Stimulated activated naive CD4-positive, alpha-beta T cell (primary cell): Measurements from ENCODE around the gene DOCK9.
A peak's percentile ranks its signal among the peaks of the same experiment; 100 is the strongest.

Source experiments
- DNase-seq, 6 experiments: peaks; one replicate each; lab custom pipeline; 2025; lab: John Stamatoyannopoulos, UW

The DOCK9 gene

DNA sequence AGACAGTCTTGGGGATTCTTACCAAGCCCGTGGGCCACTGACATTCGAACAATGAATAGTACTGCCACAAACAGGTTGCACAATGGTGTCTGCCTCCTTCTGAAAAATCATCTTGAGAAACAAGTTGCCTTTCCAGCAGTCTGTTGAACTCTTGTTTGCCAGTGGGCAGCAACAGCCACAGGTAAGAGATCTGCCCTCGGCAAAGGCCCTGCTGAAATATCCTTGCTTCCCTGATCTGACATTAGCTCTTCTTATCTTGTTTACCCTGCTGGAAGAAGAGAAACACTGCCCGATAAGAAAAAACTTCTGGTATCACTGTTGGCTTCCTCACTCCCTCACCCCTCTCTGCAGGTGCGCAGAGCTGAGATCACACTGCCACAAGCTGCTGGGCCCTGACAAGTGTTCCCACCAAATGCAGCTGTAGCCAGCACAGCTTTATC, 2.0 kb downstream of the DOCK9 start:
- peak in 2 of 6 experiments; percentile 14 to 18 for DNase-seq

DNA sequence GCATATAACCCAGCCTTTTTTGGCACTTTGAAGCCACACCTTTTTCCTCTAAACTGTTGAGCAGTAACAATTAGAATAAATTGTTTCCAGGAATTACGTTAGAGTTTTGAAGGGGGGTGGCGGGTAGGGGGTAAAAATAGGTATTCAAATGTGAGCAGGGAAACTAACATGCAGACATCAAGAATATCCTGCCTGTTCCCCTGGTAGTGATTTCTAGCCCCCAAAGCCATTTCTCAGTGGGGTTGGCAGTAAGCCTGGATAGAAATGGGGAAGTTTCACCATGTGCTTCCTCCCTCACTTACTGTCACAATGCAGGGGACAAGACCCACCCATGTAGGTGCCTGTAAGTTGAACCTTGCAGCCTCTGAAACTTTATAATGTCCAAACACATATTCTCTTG, 3.8 kb downstream of the DOCK9 start:
- no peak for DNase-seq

DNA sequence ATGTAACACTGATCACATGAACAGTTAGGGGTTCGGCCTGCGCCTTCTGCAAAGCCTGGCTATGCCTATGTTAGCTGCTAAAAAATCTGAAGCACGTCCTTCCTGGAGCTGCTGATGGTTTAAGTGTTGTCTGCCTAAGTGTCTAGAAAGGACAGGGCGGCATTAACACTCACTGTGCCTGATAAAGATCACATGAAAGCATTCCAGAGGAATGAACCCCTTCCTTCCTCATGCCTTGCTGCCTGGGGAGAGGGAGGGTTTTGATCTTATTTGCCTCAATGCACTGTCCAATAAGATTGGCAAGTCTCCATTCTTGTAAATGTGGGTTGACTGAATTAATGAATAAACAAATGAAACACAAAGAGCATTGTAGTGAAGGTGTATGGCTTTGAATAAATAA, 5.2 kb downstream of the DOCK9 start:
- no peak for DNase-seq

DNA sequence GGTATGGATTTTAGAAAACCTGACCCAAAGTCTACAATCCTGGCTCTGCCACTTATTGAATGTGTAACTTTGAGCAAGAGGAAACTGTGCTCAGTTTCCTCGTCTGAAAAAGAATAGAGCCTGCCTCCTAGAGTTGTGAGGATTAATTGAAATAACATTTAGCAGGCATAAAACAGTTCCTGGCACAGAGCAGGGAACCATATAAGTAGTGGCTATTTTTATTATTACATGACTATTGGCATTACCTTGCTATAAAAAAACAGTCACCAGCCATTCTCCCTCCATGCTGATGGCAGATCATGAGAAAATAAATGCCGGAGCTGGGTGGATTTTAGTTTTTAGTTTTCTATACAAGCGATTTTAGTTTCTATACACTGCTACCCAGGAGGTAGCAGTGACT, 5.8 kb downstream of the DOCK9 start:
- DNase-seq, result no peak

DNA sequence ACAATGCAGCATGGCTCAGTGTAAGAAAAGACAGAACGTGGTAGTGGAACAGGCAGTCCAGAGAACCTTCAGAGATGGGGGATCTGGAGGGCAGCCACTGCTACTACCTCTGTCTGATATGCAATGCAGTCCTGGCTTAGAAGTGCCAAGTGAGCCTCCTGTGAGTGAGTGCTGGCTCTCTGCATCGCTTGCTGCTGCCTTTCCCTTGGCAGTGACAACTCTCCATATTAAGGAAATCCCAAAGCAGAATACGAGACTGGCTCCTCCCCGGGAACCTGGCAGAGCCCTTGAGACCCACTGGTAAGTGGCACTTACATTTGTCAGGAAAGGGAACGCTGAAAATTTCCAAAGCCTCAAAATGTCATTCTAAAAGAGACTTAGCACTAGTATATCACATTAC, 7.5 kb downstream of the DOCK9 start:
- no peak for DNase-seq

DNA sequence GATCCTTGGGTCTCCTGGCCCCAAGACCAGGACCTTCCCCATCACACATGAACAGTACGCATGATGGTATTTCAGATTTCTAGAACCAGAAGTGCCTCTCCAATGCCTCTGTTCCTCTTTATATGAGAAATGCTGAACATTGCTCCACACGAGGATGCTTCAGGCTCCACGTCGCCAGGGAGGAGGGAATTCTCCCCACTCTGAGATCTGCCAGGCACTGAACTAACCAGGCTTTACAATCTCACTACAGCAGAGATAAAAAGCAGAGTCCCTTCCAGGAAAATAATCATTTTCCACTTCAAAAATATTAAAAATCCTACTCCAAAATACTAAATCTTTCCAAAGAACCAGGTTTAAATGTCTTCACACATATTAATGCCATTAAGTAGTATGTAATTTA, 10.4 kb downstream of the DOCK9 start:
- DNase-seq, result no peak

DNA sequence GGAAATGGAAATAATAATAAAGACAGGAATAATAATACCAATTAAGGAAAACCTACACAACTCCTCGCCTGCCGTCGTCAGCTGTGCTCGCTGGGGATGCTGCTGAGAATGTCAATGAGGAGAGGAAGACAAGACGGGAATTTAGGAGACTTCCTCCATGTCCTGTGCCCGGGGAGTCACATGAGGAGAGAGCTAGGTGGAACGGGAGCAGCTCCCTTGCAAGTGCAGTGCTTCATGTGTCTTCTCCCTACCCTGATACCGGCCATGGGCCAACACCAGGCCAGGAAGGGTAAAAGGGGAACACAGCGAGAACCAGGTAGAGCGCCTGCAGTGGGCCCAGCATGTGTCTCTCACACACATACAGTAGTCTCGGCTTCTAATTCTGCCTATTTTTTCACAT, 11.8 kb downstream of the DOCK9 start:
- no peak for DNase-seq

DNA sequence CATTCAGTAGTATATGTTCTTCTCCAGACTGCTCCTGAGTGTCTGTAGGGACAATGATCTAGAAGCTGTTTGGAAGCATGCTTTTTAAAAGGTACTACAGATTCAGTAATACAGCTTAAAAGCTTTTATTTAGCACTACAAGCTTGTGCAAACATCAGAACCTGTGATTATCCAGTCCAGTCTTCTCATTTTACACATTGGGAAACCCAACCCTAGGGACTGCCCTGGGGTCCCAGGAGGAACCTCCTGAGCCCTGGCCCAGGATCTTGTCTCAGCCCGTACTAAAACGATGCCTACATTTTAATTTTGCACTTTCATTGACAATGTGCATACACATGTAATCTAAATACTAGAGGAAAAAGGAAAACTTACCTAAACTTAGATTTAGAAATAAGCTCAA, 12.5 kb downstream of the DOCK9 start:
- DNase-seq, result no peak

DNA sequence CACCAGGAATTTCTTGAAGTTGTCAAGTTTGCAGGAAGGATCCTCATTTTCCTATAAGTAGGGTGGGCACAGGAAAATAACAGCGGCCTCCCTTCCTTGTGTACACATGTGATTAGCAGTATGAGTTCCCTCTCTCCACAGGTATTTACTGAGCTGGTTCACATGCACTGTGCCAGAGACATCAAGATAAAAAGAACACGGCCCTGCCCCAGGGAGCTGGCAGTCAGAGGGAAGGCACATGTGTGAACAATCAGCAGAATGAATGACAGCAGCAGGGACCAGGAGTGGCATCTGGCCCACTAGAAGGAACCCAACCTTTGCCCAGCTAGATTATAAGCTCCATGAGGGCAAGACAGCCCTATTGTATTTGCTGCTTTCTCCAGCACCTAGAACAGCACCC, 13.9 kb downstream of the DOCK9 start:
- DNase-seq, result no peak

DNA sequence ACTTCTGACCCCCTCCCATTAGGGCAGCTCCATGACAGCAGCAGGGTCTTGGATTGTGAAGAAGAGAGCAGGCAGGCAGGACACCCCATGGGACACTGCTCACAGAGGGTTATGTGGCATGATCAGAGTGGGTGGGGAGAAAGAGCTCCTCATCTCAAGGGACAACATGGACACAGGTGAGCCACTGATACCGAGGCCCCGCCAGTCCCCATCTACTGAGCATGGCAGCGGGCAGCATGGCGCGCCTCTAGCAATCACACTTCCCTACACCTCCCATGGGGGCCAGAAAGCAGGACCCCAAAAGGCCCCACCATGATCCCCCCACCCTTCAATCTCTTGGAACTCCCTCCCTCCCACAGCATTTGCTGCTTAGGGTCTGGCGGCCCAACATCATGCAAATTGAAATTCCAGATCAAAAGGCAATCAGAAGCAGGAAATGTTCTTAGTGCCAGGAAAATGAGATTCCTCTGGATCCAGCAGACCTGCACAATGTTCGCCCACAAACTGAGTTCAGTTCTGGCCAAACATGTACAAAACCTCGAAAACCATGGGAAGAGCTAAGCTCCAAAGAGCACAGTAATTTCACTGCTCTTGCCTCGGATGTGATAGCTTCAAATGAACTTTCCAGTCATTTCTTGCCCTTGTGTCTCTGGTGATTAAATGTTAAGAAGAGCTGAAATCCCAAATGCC, 14.8 kb downstream of the DOCK9 start:
- no peak for DNase-seq

DNA sequence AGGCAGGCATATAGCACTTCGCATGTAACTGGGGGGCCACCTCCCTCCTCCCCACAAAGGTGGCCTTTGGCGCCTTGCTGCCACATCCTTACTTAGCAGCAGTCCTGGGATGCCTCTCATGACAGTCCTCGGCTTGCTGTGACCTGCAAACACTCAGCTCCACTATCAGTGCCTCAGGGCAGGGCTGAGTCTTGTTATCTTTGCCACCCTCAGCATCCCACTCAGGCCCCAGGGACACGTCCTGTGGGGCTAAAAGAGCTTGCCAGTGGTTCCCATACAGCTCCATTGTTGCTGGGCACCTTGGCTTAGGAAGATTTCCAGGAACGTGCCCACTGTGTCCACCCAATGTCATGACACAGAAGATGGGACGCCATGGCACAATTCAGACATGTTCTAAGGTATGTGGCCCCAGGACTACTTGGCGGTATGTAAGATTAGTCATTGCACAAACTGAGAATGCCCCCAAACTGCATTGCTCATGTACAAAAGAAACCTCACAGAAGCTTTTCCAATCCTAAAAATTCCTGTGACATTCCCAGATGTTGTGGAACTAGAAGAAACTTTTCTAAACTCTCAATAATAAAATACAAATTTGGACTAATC, 16.3 kb downstream of the DOCK9 start:
- no peak for DNase-seq

DNA sequence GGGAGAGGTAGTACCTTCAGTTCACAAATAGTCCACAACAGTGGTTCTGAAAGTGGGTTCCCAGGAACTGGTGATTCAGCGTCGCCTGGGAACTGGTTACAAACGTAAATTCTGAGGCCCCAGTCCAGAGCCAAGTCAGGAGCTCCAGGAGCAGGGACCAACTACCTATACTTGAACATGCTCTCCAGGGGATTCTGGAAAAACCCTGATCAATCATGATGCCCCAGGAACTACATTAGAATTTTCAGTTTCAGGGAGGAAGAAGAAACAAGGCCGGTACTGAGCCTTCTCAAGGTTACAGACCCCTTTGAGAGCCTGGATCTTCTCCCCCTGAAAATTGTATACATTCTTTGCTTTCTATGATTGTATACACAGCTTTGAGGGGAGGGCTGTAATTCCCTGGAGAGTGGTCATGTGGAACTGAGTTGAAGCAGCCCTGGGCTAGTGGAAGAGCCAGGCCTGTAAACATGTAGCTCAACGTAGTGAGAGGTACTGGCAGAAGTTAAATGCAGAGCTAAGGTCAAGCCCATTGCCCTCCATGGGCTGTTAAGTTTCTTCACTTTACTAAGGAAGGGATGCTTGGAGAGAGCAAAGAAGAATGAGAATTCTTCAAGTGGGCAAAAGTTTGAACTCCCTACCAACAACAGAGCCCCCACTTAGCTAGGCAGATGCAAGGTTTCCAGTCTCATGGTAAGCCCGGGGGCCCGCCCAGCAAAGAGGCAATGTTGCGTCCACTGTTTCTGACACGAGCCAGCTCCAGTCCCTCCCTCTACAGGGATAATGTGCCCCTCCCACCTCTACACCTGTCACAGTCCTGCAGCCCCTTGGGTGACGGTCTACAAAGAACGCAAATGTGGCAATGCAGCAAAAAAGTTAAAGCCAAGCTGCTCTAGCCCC, 17.0 kb downstream of the DOCK9 start:
- no peak for DNase-seq

DNA sequence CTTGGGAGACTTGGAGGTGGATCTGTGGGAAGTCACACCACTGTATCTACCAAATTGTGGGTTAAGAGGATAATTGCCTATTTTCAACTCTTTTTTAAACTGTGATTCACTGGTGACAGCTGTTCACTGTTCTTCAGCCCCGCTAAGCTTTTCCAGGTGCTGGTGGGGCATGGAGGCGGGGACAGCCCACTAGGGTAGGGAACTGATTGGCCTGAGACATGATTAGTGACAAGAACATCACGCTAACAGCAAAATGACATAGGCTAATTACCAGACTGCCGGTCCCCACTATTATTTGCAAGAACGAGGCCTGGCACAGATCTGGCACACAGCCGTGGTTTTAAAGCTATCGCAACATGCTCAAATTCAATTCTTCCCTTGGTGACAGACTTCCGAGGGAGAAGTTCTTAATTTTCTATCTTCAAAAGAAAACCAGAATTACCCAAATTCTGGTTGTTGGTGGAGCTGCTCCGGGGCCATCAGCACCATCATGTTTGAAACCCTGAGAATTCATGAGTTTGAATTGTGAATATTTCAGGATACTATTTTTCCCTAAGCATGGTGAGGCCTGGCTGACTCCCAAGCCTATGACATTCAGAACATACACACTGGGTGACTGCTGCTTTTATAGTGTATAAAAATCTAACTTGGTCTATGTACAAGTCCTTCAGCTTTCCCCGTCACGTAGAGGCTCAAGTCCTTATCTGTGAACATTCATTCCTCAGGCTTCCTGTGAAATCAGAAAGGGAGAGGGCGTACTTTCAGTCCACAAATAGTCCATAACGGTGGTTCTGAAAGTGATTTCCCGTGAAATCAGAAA, 17.9 kb downstream of the DOCK9 start:
- no peak for DNase-seq

DNA sequence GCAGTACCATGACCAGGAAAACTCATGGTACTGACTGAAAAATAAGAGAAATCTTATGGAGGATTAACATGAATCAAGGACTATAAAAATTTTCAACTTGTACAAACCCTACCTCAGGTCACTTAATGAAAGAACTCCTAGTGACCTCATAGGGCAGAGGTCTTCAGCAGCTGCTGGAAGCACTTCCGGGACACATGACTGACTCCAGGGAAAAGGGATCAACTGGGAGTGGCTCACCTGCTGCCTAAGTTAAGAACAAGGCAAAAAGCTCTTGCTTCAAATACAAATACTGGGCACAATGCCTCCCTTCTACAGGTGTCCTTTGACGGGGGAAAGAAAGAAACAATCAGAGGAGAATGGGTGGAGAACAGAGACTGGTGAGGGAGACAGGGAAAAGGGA, 18.6 kb downstream of the DOCK9 start:
- no peak for DNase-seq

DNA sequence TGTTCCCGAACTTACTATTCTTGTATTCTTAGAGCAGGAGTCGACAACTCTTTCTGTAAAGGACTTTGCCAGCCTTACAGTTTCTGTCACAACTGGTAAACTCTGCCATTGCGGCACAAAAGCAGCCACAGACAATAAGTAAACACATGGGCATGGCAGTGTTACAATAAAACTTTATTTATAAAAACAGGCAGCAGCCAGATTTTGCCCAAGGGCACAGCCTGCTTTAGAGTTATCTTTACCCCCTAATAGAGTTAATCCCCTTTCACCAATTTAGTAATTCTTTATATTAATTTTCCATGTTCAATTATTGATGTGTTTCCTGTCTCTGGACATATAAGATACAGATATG, 19.4 kb downstream of the DOCK9 start:
- no peak for DNase-seq

DNA sequence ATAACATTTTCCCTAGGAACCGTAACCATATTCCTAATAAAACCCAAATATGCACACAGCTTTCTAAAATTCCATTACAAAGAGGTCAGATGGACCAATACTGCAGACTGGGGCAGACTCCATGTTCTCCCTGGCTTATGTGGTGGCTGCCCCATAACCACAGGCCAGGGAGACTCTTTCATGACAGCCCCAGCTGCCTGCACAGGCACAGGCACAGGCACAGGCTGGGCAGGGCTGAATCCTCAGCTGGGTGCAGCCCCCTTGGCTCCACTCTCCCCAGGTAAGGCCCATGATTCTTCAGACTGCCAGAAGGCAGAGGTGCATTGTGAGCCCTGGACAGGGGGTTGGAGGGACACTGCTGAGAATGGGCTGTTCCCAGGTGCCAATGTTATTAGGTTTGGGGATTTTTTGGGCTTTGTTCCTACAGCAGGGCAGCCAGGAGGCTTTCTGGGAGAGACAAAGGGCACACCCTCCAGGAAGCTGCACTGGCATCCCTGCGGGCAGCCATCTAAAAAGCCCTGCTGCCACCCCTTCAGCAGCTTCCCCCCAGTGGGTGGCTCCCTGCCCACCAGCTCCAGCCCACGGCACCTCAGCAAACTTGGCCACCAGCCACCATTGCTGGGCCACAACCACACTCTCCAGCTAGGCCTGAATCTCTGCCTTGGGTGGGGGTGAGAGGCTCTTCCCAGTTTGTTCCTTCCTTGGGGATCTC, 20.0 kb downstream of the DOCK9 start:
- DNase-seq, result no peak

DNA sequence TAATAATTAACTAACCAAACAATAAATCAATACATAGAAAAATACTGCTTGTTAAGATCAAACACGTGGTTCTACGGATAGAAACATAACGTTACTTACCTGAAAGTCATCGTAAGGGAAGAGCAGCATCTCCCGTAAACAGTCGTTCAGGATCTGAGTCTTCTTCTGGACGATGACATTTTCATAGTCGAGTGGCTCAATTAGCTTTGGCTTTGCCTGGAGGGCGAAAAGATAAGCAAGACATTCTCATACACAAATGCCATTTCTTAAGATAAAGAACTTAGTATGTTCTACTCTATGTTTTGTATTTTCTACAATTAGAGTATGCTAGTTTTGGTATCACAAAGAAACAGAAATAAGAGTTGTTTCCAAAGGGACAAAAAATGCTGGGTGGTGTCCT, 22.5 kb downstream of the DOCK9 start:
- DNase-seq, result no peak

DNA sequence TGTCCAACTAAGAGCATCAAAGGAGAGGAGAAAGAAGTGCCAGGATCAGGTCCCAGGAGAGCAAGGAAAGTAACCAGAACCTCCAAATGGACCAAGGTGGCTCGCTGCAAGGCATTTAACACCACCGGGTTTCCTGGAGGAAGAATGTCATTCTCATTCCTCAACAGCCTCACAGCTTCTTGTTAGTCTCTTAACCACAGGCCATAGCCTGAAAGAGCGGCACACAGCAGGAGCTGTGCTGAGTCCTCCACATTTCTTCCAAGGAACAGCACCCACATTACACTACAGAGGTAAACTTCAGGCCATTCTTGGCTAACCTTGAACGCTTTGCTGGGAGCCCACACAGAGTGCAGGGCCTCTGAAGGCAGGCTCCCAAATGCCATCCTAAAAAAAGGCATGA, 23.6 kb downstream of the DOCK9 start:
- no peak for DNase-seq

DNA sequence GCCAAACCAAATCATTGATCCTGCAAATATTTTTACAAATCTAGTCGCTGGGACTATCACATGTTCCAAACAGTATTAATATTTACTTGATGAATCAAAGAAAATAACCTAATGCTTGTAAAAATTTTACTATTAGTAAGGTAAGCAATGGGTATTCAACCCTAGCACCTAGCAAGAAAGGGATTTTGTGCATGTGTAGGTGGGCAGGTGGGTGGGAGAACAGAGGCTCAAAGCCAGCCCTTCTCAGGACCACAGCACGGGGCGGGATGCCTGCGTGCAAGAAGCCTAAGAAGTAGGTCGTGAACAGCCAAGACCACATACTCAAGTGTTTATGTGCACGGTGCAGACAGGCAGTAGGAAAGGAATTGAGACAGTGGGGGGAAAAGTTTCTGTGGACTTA, 26.6 kb downstream of the DOCK9 start:
- DNase-seq, result no peak

DNA sequence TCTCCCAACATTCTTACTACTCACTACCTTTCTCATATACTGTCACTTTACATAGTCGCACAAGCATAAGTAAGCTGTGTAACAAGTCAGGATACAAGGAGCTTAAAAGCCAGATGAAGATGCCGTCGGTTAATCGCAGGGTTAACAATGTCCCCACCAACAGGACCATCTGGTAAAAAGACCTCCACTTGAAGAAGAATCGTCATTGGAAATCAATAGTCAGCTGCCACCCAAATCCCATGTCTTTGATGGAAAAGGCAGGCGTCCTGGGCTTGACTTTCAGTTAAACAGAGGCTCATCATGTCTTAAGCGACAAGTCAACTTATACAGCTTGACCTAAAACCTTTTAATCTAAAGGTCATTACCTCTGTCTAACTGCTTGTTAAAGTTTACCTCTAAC, 27.2 kb downstream of the DOCK9 start:
- DNase-seq, result no peak

DNA sequence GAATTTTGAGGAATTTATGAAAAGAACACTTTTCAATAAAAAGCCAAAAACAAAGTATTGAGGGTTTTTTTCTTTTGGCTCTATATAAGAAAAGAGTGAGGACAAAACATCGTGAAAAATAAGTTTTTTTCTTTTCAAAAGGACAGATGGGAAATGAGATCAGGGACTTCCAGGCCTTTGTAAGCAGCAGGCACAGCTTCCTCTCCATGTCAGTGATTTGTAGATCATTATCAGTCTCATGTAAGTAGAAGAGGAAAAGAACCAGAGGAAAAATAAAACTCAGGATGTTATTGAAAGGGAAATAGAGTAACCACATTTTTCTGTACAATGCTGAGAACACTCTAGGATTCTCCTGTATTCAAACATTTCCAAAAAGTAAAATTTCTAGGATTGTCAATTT, 29.9 kb downstream of the DOCK9 start:
- no peak for DNase-seq
